ENCODE measurements around the gene CDH13.

- TF ChIP-seq CTCF (IDR thresholded peaks at IDR 0.05): no peak
- no peak for TF ChIP-seq ZFX (IDR thresholded peaks at IDR 0.05; ENCODE audit: borderline replicate concordance)
Measured at GRCh38 chr16:83310816-83311215, 684.0 kb downstream of the CDH13 start.
